ENCODE data around the gene CHIA.

Gene CHIA

GRCh38 chr1:111302374-111302773, 11.7 kb downstream of the CHIA start:
- TF ChIP-seq CTCF (conservative IDR thresholded peaks at IDR 0.05; ENCODE audit: control insufficient read depth, insufficient read depth, low read depth, low read length) = no peak
- no peak for DNase-seq (ENCODE audit: low read depth)
- no peak overlapping the region for H3K4me3 ChIP-seq (ENCODE audit: control insufficient read depth, low read depth, low read length)

GRCh38 chr1:111309690-111310089, 19.0 kb downstream of the CHIA start:
- DNase-seq (ENCODE audit: low read depth) = no peak
- H3K4me3 ChIP-seq (ENCODE audit: control insufficient read depth, low read depth, low read length) = no peak overlapping the region
- TF ChIP-seq CTCF (conservative IDR thresholded peaks at IDR 0.05; ENCODE audit: control insufficient read depth, insufficient read depth, low read depth, low read length) = no peak

- DNase-seq (ENCODE audit: low read depth) = no peak
- no peak overlapping the region for H3K4me3 ChIP-seq (ENCODE audit: control insufficient read depth, low read depth, low read length)
- no peak for TF ChIP-seq CTCF (conservative IDR thresholded peaks at IDR 0.05; ENCODE audit: control insufficient read depth, insufficient read depth, low read depth, low read length)
Measured at GRCh38 chr1:111318523-111318922, 27.9 kb downstream of the CHIA start.

GRCh38 chr1:111320066-111320879, 29.6 kb downstream of the CHIA start:
- H3K4me3 ChIP-seq (ENCODE audit: control insufficient read depth, low read depth, low read length) = no peak overlapping the region
- no peak for TF ChIP-seq CTCF (conservative IDR thresholded peaks at IDR 0.05; ENCODE audit: control insufficient read depth, insufficient read depth, low read depth, low read length)
- DNase-seq (ENCODE audit: low read depth) = no peak

GRCh38 chr1:111323231-111323630, 32.6 kb downstream of the CHIA start:
- no peak overlapping the region for H3K4me3 ChIP-seq (ENCODE audit: control insufficient read depth, low read depth, low read length)
- no peak for DNase-seq (ENCODE audit: low read depth)
- no peak for TF ChIP-seq CTCF (conservative IDR thresholded peaks at IDR 0.05; ENCODE audit: control insufficient read depth, insufficient read depth, low read depth, low read length)

GRCh38 chr1:111332190-111332589, 41.5 kb downstream of the CHIA start:
- no peak for DNase-seq (ENCODE audit: low read depth)
- TF ChIP-seq CTCF (conservative IDR thresholded peaks at IDR 0.05; ENCODE audit: control insufficient read depth, insufficient read depth, low read depth, low read length) = no peak
- H3K4me3 ChIP-seq (ENCODE audit: control insufficient read depth, low read depth, low read length) = no peak overlapping the region

Data from fibroblast of mammary gland (primary cell).